ENCODE measurements around the gene MYO1G. TPM values are rescaled to one million over a fixed set of nuclear protein-coding genes. Genes with fewer than 3 reads are reported as not detected.

The MYO1G gene
- total RNA-seq, 2 experiments from 2014 or later = 23.6 to 87.3 TPM

DNA sequence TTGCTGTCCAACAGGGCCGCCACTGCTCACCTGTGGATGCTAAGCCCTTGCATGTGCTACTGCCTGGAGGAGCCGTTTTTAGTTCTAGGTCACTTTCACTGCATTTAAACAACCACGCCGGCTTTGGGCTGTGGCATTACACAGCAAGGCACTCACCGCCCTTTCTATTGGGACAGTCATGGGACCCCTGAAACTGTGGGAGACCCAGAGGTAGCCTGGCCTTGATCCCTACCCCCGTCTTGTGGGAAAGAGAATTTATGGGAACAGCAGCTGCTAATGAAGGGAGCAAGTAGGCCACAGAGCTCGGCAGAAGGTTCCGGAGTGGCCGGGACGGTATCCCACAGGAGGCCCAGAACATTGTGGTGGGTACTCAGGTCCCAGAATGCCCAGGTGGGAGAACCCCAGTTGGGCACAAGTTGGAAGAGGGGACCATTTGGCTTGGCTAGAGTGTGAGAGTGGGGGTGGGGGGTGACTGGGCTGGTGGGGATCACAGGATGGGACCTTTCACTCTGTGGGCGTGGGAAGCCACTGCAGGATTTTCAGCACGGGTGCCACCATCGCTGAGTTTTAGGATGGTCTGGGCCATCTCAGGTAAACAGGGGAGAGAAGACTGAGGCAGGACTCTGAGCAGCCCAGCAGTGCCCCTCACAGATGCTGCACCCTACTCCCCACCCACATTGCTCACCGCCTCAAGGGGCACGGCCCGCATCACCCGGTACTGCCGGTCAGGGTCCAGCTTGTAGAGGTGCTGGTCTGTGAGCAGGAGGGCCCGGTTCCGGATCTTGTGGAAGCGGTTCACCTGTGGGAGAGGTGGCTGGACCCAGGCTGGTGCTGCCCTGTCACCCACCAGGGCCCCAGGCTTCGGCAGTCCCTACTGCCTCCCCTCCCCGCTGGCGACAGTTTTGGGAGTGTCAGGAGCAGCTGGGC is 15.2 kb downstream of the MYO1G start:
- Histone ChIP-seq H3K4me1 (ENCODE audit: insufficient read depth, low read length, poor library complexity, severe bottlenecking) (peaks cover 16% of the 10 kb centered on the region), H4K20me1 (ENCODE audit: insufficient read depth, low read length) (no peaks in the 10 kb centered on the region), H2AFZ (ENCODE audit: low read length) (no peak overlapping the region), H3K36me3 (ENCODE audit: insufficient read depth, low read length) (no peaks in the 10 kb centered on the region), H3K9me3 (ENCODE audit: low read length) (no peaks in the 10 kb centered on the region), H3K27ac (ENCODE audit: low read depth, low read length, poor library complexity, severe bottlenecking) (no peak overlapping the region), H3K79me2 (ENCODE audit: insufficient read depth, low read depth, low read length) (no peaks in the 10 kb centered on the region), H3K4me2 (ENCODE audit: low read length) (no peak overlapping the region), H3K9me2 (ENCODE audit: insufficient read depth, low read length) (no peaks in the 10 kb centered on the region), H3K4me3 (ENCODE audit: low read depth, low read length, poor library complexity, severe bottlenecking) (no peak overlapping the region)
- TF ChIP-seq CTCF (conservative IDR thresholded peaks at IDR 0.05; ENCODE audit: low read length) = no peak
- TF ChIP-seq EZH2phosphoT487 (IDR thresholded peaks at IDR 0.05; ENCODE audit: borderline replicate concordance, low read depth, low read length) = no peak
- POLR2A ChIA-PET = interaction anchor here (1.1 kb wide), 1 partner anchor 10 kb away, joined by 4 read pairs; no protein-coding TSS in a partner anchor
- no peak for DNase-seq (ENCODE audit: low spot score)
- CTCF ChIA-PET (ENCODE audit: unreplicated experiment) = no interaction called here
- no TSS peak for BruUV-seq (replicated peaks)
- intact Hi-C loops (cut with micrococcal nuclease; ENCODE audit: unreplicated experiment) = no loop called here

- BruUV-seq (replicated peaks) = no TSS peak
- no peaks in the 10 kb centered on the region for H3K79me2 ChIP-seq (ENCODE audit: insufficient read depth, low read depth, low read length)
- no peaks in the 10 kb centered on the region for H3K36me3 ChIP-seq (ENCODE audit: insufficient read depth, low read length)
- H4K20me1 ChIP-seq (ENCODE audit: insufficient read depth, low read length) = no peaks in the 10 kb centered on the region
- H3K4me2 ChIP-seq (ENCODE audit: low read length) = no peak overlapping the region
- H2AFZ ChIP-seq (ENCODE audit: low read length) = no peak overlapping the region
- no peak overlapping the region for H3K4me3 ChIP-seq (ENCODE audit: low read depth, low read length, poor library complexity, severe bottlenecking)
- H3K4me1 ChIP-seq (ENCODE audit: insufficient read depth, low read length, poor library complexity, severe bottlenecking) = peaks cover 16% of the 10 kb centered on the region
- no peaks in the 10 kb centered on the region for H3K9me2 ChIP-seq (ENCODE audit: insufficient read depth, low read length)
- intact Hi-C loops (cut with micrococcal nuclease; ENCODE audit: unreplicated experiment) = no loop called here
- ChIA-PET POLR2A (no interaction called here), CTCF (ENCODE audit: unreplicated experiment) (no interaction called here)
- no peaks in the 10 kb centered on the region for H3K9me3 ChIP-seq (ENCODE audit: low read length)
- no peak overlapping the region for H3K27ac ChIP-seq (ENCODE audit: low read depth, low read length, poor library complexity, severe bottlenecking)
- TF ChIP-seq CTCF (conservative IDR thresholded peaks at IDR 0.05; ENCODE audit: low read length) = no peak
- TF ChIP-seq EZH2phosphoT487 (IDR thresholded peaks at IDR 0.05; ENCODE audit: borderline replicate concordance, low read depth, low read length) = no peak
- no peak for DNase-seq (ENCODE audit: low spot score)
These were observed 16.1 kb downstream of the MYO1G start for GRCh38 chr7:44962483-44963251.

Data from OCI-LY7 (cell line).